Measurements from ENCODE around the gene MRPL24.

Gene MRPL24

DNA sequence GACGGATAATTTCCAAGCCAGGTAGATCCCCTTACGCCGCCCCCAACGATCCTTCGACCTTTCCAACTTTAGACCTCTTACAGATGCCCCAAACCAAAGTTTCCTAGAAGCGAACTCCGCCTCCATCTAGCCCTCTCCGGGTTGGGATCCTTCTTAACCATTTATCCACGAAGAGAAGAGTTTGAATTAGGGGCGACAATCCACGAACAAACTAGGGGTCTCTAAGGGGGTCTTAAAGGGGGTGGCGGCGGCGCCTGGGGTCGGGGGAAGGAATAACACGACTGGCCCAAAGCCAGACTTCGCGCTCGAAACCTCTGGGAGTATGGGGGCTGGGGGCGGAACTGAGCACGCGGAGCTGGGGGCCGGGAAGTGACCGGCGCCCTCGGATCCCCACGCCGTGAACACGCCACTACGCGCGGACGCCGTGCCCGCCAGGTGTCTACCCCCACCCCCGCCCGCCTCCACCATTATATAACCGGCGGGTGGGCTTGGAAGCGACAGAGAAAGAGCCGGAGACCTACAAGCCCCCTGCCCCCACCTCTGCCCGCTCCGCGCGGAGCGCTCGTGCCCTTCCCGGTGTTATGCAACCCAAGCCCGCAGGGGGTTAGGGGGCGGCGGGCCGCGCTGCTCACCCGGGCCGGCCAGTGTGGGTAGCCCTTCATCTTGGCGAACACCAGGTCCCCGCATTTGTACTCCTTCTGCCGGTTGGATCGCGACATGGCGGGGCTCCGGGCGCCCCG is 10.0 kb upstream of the MRPL24 start:
- H3K4me3 Mint-ChIP-seq = peak overlapping the region; percentile 96
- H3K27me3 Mint-ChIP-seq (ENCODE audit: low read depth, poor library complexity) = no peaks in the 10 kb centered on the region
- TF ChIP-seq, protein P1, sequence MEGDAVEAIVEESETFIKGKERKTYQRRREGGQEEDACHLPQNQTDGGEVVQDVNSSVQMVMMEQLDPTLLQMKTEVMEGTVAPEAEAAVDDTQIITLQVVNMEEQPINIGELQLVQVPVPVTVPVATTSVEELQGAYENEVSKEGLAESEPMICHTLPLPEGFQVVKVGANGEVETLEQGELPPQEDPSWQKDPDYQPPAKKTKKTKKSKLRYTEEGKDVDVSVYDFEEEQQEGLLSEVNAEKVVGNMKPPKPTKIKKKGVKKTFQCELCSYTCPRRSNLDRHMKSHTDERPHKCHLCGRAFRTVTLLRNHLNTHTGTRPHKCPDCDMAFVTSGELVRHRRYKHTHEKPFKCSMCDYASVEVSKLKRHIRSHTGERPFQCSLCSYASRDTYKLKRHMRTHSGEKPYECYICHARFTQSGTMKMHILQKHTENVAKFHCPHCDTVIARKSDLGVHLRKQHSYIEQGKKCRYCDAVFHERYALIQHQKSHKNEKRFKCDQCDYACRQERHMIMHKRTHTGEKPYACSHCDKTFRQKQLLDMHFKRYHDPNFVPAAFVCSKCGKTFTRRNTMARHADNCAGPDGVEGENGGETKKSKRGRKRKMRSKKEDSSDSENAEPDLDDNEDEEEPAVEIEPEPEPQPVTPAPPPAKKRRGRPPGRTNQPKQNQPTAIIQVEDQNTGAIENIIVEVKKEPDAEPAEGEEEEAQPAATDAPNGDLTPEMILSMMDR (IDR thresholded peaks at IDR 0.05) = no peak
- peak overlapping the region; percentile 98 for H3K27ac Mint-ChIP-seq
- H3K36me3 Mint-ChIP-seq (ENCODE audit: low read depth) = peaks cover 3% of the 10 kb centered on the region
- no peaks in the 10 kb centered on the region for H3K9me3 Mint-ChIP-seq
- H3K4me1 Mint-ChIP-seq = peaks cover 54% of the 10 kb centered on the region
- peak; percentile 61 for DNase-seq

DNA sequence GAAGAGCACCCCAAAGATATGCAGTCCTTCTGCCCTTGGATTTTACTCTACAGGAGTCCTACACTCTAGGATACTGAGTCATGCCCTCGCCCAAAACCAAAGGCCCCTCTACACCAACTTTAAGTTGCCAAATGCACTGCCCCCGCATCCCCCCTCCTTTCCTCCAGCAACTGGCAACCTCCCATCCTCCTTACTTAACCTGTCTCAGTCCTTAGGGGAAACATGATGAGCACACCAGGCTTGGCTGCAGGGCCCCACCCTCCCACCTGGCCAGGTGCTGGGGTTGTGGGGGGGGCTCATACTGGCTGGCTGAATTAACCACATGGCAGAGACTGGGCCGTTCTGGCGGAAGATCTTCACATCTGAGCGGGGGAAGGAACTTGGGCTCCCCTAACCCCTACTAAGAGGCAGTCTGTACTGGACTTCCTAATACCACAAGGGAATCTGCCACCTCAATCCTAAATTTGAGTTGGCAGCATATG is 9.3 kb upstream of the MRPL24 start:
- Mint-ChIP-seq H3K4me1 (peaks cover 61% of the 10 kb centered on the region), H3K4me3 (peak overlapping the region; percentile 96), H3K9me3 (no peaks in the 10 kb centered on the region), H3K36me3 (ENCODE audit: low read depth) (peaks cover 6% of the 10 kb centered on the region), H3K27me3 (ENCODE audit: low read depth, poor library complexity) (no peaks in the 10 kb centered on the region), H3K27ac (peak overlapping the region; percentile 98)
- DNase-seq = no peak
- TF ChIP-seq, protein P1 (IDR thresholded peaks at IDR 0.05) = no peak

DNA sequence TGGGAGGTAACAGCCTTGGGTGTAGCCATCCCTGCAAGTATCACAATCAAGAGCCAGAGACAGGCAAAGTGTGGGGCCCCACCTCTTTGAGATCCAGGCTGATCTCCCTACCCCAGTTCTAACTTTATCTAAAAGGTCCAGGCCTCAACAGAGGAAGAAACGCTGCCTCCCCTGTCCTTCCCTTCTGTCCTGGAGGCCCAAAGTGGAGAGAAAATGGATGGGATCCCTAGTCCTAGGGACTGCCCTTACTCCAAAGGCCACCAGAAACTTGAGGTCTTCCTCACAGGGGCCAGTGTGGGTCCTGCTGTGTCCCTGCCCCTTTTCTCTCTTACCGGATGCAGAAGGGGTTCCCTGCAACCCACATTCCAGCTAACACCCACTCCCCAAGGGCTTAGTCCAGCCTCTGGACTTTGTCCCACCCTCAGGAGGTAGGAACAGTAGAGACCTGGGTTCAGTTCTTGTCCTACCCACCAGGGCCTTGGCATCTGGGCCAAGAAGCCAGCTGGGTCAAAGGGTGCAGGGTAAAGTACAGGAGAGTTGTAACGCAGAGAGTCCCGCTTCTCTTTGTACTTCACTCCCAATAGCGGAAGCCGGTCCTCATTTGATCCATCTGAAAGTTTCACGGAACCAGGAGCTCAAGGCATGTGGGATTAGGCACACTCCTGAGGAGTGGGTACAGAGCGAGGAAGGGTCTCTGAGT is 8.7 kb upstream of the MRPL24 start:
- Mint-ChIP-seq H3K36me3 (ENCODE audit: low read depth) (peaks cover 6% of the 10 kb centered on the region), H3K4me3 (peak overlapping the region; percentile 96), H3K27ac (peak overlapping the region; percentile 98), H3K4me1 (peaks cover 64% of the 10 kb centered on the region), H3K27me3 (ENCODE audit: low read depth, poor library complexity) (no peaks in the 10 kb centered on the region), H3K9me3 (no peaks in the 10 kb centered on the region)
- TF ChIP-seq, protein P1 (IDR thresholded peaks at IDR 0.05) = no peak
- no peak for DNase-seq

DNA sequence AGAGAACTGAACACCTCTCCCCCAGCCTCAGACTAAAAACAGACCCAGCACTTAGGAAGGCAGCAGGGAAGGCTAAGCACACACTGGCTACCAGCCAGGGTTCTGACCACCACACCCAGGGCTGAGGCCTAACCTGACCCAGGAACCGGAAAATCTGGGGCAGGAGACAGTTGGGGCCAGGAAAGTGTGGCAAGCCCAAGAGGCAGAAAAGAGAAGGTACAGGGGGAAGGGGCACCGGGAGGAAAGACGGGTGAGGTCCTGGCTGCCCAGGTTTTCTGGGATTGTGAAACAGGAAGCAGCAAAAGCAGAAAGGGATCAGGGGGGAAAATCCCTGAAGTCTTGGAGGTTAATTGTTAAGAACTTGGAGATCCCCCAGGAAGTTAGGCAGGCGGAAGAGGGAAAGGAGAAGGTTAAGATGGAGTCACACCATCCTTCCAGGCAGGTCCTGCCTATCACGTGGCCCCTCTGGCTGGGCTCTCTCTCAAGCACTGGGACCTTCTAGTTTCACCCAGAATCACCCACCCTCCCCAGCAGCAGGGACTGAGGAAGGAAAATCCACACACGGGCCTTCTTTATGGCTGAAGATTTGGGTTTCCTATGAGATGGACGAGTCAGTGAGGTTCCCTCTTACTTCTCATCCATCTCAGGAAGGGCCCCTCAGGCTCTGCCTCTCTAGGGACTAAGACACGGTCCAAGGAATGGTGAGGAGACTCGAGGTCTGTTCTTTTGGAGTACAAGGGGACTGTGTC is 8.0 kb upstream of the MRPL24 start:
- Mint-ChIP-seq H3K27me3 (ENCODE audit: low read depth, poor library complexity) (no peaks in the 10 kb centered on the region), H3K4me3 (peak overlapping the region; percentile 96), H3K9me3 (no peaks in the 10 kb centered on the region), H3K36me3 (ENCODE audit: low read depth) (peaks cover 11% of the 10 kb centered on the region), H3K27ac (peak overlapping the region; percentile 98), H3K4me1 (peaks cover 64% of the 10 kb centered on the region)
- TF ChIP-seq, protein P1 (IDR thresholded peaks at IDR 0.05) = no peak
- no peak for DNase-seq

DNA sequence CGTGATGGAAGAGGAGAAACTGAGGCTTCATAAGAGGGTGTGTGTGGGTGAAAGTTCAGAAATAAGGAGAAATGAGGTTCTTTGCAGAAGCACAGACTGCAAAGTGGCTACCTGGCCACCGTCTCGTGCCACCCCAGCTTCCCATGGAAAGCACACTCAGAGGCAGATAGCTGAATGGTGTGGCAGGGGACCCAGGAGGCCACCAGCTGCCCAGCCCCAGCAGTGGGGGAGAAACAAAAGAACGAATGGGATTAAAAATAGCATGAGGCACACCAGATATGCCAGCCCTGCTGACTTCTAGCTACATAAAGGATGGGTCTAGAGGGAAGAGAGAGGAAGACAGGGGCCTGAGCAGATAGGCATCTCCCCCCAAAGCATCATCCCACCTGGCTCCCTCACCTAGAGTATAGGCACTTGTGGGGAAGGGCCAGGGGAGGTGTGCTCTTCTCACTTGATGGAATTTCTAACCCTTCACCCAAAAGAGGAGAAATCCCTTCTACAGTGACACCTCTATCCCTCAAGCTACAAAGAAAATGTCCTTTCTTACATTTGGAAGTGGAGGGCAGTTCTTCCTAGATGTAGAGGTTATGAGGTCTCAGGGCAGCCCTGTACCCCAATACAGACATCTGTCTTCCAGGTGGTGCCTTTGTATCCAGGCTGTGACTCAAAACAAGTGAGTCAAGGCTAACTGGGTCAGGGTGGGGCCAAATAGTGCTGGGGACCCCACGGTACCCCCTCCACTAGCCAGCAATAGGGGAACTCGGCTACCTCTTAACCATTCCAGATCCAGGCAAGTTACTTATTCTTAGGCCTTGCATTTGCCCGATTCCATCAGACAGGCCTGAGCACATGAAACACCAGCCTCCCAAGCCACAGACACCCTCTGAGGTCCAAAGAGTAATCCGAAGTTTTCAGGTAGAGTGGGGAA is 7.1 kb upstream of the MRPL24 start:
- peak overlapping the region; percentile 96 for H3K4me3 Mint-ChIP-seq
- H3K9me3 Mint-ChIP-seq = no peaks in the 10 kb centered on the region
- TF ChIP-seq, protein P1 (IDR thresholded peaks at IDR 0.05) = no peak
- H3K4me1 Mint-ChIP-seq = peaks cover 65% of the 10 kb centered on the region
- H3K36me3 Mint-ChIP-seq (ENCODE audit: low read depth) = peaks cover 16% of the 10 kb centered on the region
- H3K27ac Mint-ChIP-seq = peak overlapping the region; percentile 98
- no peak for DNase-seq
- no peaks in the 10 kb centered on the region for H3K27me3 Mint-ChIP-seq (ENCODE audit: low read depth, poor library complexity)

All from nephron progenitor cell (in vitro differentiated cells).